ENCODE measurements around the gene AACS.
"Not testable (repeated sequence)": the region's sequence is repeated elsewhere in the genome, so short reads cannot be mapped to it uniquely, and the experiment has no call there.

The AACS gene

DNA sequence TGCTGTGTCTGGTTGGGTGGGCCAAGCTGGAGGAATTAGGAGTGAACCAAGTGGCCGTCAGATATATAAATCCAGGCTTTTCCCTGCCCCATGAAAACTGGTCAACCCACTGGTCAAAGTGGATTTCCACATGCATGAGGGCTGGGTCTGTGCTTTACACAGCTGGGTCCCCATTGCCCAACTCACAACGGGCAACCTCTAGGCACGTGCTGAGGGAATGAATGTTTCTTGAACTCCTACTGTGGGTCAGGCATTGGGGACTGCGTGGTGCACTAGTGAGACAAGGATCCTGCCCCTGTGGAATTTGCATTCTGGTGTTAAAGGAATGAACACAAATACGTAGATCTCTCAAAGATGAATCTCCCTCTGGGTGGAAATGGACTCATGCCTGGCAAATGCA, 7.5 kb upstream of the AACS start:
- DNase-seq (ENCODE audit: low spot score), result no peak
- TF ChIP-seq CTCF (IDR thresholded peaks at IDR 0.05; ENCODE audit: extremely low read depth, missing control alignments), result no peak

- no peak for TF ChIP-seq CTCF (IDR thresholded peaks at IDR 0.05; ENCODE audit: extremely low read depth, missing control alignments)
- DNase-seq (ENCODE audit: low spot score), result no peak
Observed at GRCh38 chr12:125061229-125061628, 4.0 kb upstream of the AACS start.

GRCh38 chr12:125063522-125063921, 1.7 kb upstream of the AACS start:
- not testable (repeated sequence) for DNase-seq (ENCODE audit: low spot score)

- DNase-seq (ENCODE audit: low spot score), result no peak
- TF ChIP-seq CTCF (IDR thresholded peaks at IDR 0.05; ENCODE audit: extremely low read depth, missing control alignments), result no peak
Observed at GRCh38 chr12:125064492-125064891, 743 bp upstream of the AACS start.

- DNase-seq (ENCODE audit: low spot score), result no peak
- no peak for TF ChIP-seq CTCF (IDR thresholded peaks at IDR 0.05; ENCODE audit: extremely low read depth, missing control alignments)
Observed at GRCh38 chr12:125065919-125066570, 810 bp downstream of the AACS start.

DNA sequence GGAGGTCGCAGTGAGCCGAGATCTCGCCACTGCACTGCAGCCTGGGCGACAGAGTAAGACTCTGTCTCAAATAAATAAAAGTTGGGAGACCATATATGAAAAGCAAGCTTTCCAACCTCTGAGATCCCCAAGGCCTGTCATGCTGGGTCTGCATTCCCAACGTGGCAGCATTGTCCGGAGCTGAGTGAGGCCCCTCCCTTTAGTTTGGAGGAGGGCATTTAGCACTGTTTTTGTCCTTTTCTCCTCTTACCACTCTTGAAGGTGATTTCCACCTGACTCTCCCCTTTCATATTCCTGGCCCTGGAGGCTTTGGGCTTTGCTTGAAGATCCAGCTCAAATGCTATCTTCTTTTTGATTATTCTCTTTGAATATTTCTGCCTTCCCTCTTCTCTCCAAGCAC, 3.2 kb downstream of the AACS start:
- DNase-seq (ENCODE audit: low spot score), result no peak
- TF ChIP-seq CTCF (IDR thresholded peaks at IDR 0.05; ENCODE audit: extremely low read depth, missing control alignments), result no peak

DNA sequence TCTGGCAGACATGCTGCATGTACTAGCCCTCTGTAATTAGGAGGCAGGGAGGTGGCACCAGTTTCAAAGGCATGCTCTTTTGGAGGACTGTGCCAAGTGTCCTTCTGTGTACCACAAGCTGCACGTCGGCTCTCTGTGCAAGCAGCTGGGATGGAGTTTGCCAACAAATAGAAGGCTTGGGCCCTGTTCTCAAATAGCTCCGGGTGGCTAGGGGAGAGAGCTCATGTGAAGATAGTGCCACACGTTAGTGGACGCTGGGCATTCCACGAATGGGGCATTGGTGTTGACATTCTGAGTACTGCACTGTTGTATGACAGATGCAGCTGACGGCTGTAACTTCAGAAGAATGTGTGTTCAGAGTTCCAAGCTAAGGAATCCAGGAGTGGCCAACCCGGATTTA, 4.4 kb downstream of the AACS start:
- TF ChIP-seq CTCF (IDR thresholded peaks at IDR 0.05; ENCODE audit: extremely low read depth, missing control alignments), result no peak
- DNase-seq (ENCODE audit: low spot score), result no peak

DNA sequence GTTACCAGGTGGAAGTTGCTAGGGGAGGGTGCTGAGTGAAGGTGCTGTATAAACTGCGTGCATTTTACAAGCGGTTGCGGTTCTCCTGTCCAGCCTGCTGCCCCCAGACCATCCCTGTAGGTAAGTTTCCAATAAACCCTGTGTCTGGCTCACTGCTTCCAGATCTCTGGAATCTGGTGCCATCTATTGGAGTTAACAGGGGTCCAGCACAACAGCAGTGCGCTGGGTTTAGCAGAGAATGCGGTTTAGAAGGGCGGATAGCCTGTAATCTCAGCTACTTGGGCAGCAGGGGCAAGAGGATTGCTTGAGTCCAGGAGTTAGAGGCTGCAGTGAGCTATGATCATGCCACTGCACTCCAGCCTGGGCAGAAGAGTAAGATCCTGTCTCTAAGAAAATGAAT, 4.9 kb downstream of the AACS start:
- no peak for DNase-seq (ENCODE audit: low spot score)
- no peak for TF ChIP-seq CTCF (IDR thresholded peaks at IDR 0.05; ENCODE audit: extremely low read depth, missing control alignments)

Data from GM20000 (cell line).